Hepatocyte (in vitro differentiated cells): ENCODE results near the gene ANKS1B.

Experiments used
- EZH2 ChIP-seq: fragments of 200-600 bp; sonication (generic); IDR thresholded peaks from 2 replicates; pipeline ENCODE4 v1.6.1; 2016; ENCODE audit warnings: antibody characterized with exemption, mild to moderate bottlenecking, borderline replicate concordance
- EZH2phosphoT487 ChIP-seq: fragments of 200-600 bp; sonication (generic); IDR thresholded peaks from one replicate; pipeline ENCODE4 v1.6.1; 2018; ENCODE audit warnings: antibody characterized with exemption, mild to moderate bottlenecking, low read depth, moderate library complexity; ENCODE audit not compliant: unreplicated experiment, severe bottlenecking
- TF ChIP-seq, protein P1 (sequence below): fragments of 200-600 bp; sonication (generic); IDR thresholded peaks from 2 replicates; pipeline ENCODE4 v1.5.1; 2016; ENCODE audit warnings: antibody characterized with exemption, mild to moderate bottlenecking; ENCODE audit not compliant: poor library complexity

DNA sequence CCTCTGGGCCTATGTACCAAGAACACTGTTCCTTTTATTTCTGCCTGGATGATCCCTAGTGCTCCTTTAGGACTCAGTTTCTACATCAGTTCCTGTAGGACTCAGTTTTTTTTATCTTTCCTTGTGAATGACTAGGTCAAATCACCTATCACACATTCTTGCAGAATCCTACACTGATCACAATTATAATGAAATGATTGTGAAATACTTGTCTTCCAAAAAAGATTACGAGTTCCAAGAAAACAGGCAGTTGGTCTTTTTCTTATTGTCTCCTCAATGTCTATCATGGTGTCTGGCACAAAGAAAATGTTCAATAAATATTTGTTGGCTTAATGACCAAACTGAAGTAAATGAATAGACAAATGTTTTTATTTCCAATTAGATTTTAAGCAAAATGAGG lies 432.7 kb downstream of the ANKS1B start:
- TF ChIP-seq, protein P1, sequence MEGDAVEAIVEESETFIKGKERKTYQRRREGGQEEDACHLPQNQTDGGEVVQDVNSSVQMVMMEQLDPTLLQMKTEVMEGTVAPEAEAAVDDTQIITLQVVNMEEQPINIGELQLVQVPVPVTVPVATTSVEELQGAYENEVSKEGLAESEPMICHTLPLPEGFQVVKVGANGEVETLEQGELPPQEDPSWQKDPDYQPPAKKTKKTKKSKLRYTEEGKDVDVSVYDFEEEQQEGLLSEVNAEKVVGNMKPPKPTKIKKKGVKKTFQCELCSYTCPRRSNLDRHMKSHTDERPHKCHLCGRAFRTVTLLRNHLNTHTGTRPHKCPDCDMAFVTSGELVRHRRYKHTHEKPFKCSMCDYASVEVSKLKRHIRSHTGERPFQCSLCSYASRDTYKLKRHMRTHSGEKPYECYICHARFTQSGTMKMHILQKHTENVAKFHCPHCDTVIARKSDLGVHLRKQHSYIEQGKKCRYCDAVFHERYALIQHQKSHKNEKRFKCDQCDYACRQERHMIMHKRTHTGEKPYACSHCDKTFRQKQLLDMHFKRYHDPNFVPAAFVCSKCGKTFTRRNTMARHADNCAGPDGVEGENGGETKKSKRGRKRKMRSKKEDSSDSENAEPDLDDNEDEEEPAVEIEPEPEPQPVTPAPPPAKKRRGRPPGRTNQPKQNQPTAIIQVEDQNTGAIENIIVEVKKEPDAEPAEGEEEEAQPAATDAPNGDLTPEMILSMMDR: no peak
- TF ChIP-seq EZH2 (no peak), EZH2phosphoT487 (no peak)
